H1 (cell line): ENCODE data around the gene IL23A. TPM values are rescaled to one million over a fixed set of nuclear protein-coding genes. Genes with fewer than 3 reads are reported as not detected.

Experiments
- CTCF ChIA-PET: fragments of 300-600 bp; sonication (Branson Sonifier 250); formaldehyde crosslinking; loops from one replicate; lab custom pipeline; 2021; ENCODE audit not compliant: partially characterized antibody; lab: Charles Lee
- POLR2A ChIA-PET: fragments of 300-600 bp; sonication (Branson Sonifier 250); formaldehyde crosslinking; loops from one replicate; lab custom pipeline; 2021; ENCODE audit warnings: inconsistent platforms; ENCODE audit not compliant: partially characterized antibody; lab: Charles Lee
- DNase-seq, 2 experiments: peaks; one replicate each; pipeline versions ENCODE4 v3.0.0 to v3.0.0-alpha.2; 2010 to 2022; ENCODE audit warnings: low spot score in 2 of 2, low read depth in 1 of 2, mixed read lengths in 1 of 2
- FAIRE-seq: peaks from 2 replicates; lab custom pipeline; 2011; peaks lifted over from hg19 to GRCh38; lab: Jason Lieb, UNC
- H2AFZ ChIP-seq: 2 replicates; pipeline ENCODE4 v1.8.1; 2012; ENCODE audit warnings: low read length, inconsistent platforms
- H2AK5ac ChIP-seq: 2 replicates; pipeline ENCODE4 v1.6.1; 2013; ENCODE audit warnings: low read depth, low read length
- H2BK120ac ChIP-seq: replicated peaks from 2 replicates; pipeline ENCODE3; 2013; ENCODE audit warnings: low read depth, low read length, inconsistent platforms
- H2BK12ac ChIP-seq: 2 replicates; pipeline ENCODE4 v1.6.1; 2013; ENCODE audit warnings: low read depth, low read length
- H2BK15ac ChIP-seq: 2 replicates; pipeline ENCODE4 v1.6.1; 2013; ENCODE audit warnings: low read length
- H2BK20ac ChIP-seq: 2 replicates; pipeline ENCODE4 v1.6.1; 2013; ENCODE audit warnings: low read length
- H2BK5ac ChIP-seq: 2 replicates; pipeline ENCODE4 v1.6.1; 2013; ENCODE audit warnings: low read depth, low read length
- H3K14ac ChIP-seq: 2 replicates; pipeline ENCODE4 v1.6.1; 2013; ENCODE audit warnings: inconsistent platforms; ENCODE audit not compliant: insufficient read length
- H3K18ac ChIP-seq: 2 replicates; pipeline ENCODE4 v1.6.1; 2013; ENCODE audit warnings: low read length; ENCODE audit errors: extremely low read depth
- H3K23ac ChIP-seq: 2 replicates; pipeline ENCODE4 v1.6.1; 2013; ENCODE audit warnings: inconsistent platforms; ENCODE audit not compliant: insufficient read length
- H3K23me2 ChIP-seq: 2 replicates; pipeline ENCODE4 v1.6.1; 2013; ENCODE audit warnings: low read depth, low read length
- H3K27ac ChIP-seq: 2 replicates; pipeline ENCODE4 v1.6.1; 2011; ENCODE audit warnings: low read depth, low read length, inconsistent platforms
- H3K27me3 ChIP-seq, 4 experiments: replicated peaks in 1 of 4; 1 replicate in 1 of 4; 2 replicates in 3 of 4; pipeline versions ENCODE4 v1.6.1 to v1.8.1; 2011 to 2013; ENCODE audit warnings: low read length in 3 of 4, mild to moderate bottlenecking in 3 of 4, inconsistent platforms in 2 of 4, mixed read lengths in 2 of 4, moderate library complexity in 1 of 4; ENCODE audit not compliant: control insufficient read depth in 3 of 4, insufficient read depth in 3 of 4; ENCODE audit errors: extremely low read depth in 1 of 4
- H3K36me3 ChIP-seq, 4 experiments: 2 replicates each; pipeline versions ENCODE4 v1.6.1 to v1.8.1; 2011 to 2013; ENCODE audit warnings: mild to moderate bottlenecking in 4 of 4, low read length in 3 of 4, moderate library complexity in 2 of 4, control low read depth in 1 of 4, inconsistent platforms in 1 of 4; ENCODE audit not compliant: insufficient read depth in 4 of 4, control insufficient read depth in 2 of 4
- H3K4ac ChIP-seq: replicated peaks from 2 replicates; pipeline ENCODE3; 2013; ENCODE audit warnings: low read length, low read depth, mixed read lengths, inconsistent platforms; ENCODE audit not compliant: insufficient read length
- H3K4me1 ChIP-seq, 4 experiments: replicated peaks in 1 of 4; 1 replicate in 1 of 4; 2 replicates in 3 of 4; pipeline versions ENCODE4 v1.6.1 to v1.8.1; 2011 to 2013; ENCODE audit warnings: low read length in 3 of 4, inconsistent platforms in 2 of 4, mixed read lengths in 1 of 4; ENCODE audit not compliant: insufficient read depth in 4 of 4, control insufficient read depth in 3 of 4
- H3K4me2 ChIP-seq, 2 experiments: 2 replicates each; pipeline versions ENCODE4 v1.6.1 to v1.8.1; 2011 to 2013; ENCODE audit warnings: low read depth in 2 of 2, low read length in 2 of 2, control low read depth in 1 of 2, inconsistent platforms in 1 of 2, mild to moderate bottlenecking in 1 of 2; ENCODE audit not compliant: insufficient read depth in 1 of 2
- H3K4me3 ChIP-seq, 4 experiments: fragments of 200-600, 300-600 bp in 1 of 4; sonication (generic), shearing (Covaris generic), sonication (Bioruptor Twin) in 1 of 4; 2 replicates each; pipeline versions ENCODE4 v1.5.1 to v1.8.1; 2011 to 2016; ENCODE audit warnings: low read length in 4 of 4, low read depth in 3 of 4, control low read depth in 2 of 4, inconsistent platforms in 2 of 4, mild to moderate bottlenecking in 2 of 4, mixed read lengths in 1 of 4, moderate library complexity in 1 of 4; ENCODE audit not compliant: insufficient read depth in 2 of 4; ENCODE audit errors: extremely low read depth in 1 of 4
- H3K56ac ChIP-seq: replicated peaks from 2 replicates; pipeline ENCODE3; 2013; ENCODE audit warnings: low read depth, mild to moderate bottlenecking, mixed read lengths, low read length, inconsistent platforms; ENCODE audit not compliant: insufficient read length
- H3K79me1 ChIP-seq: 2 replicates; pipeline ENCODE4 v1.6.1; 2013; ENCODE audit warnings: low read depth, low read length, control low read depth
- H3K79me2 ChIP-seq, 2 experiments: 2 replicates each; pipeline versions ENCODE4 v1.6.1 to v1.8.1; 2012 to 2013; ENCODE audit warnings: low read length in 2 of 2, mild to moderate bottlenecking in 2 of 2, inconsistent platforms in 1 of 2; ENCODE audit not compliant: insufficient read depth in 2 of 2, control insufficient read depth in 1 of 2
- H3K9ac ChIP-seq, 4 experiments: replicated peaks in 1 of 4; 1 replicate in 1 of 4; 2 replicates in 3 of 4; pipeline versions ENCODE4 v1.6.1 to v1.8.1; 2011 to 2013; ENCODE audit warnings: low read depth in 3 of 4, low read length in 3 of 4, control low read depth in 2 of 4, mild to moderate bottlenecking in 2 of 4, moderate library complexity in 2 of 4, inconsistent platforms in 1 of 4; ENCODE audit errors: extremely low read depth in 1 of 4
- H3K9me3 ChIP-seq, 2 experiments: 2 replicates each; pipeline versions ENCODE4 v1.6.1 to v1.8.1; 2012 to 2013; ENCODE audit warnings: mild to moderate bottlenecking in 2 of 2, moderate library complexity in 2 of 2, control low read depth in 1 of 2, inconsistent platforms in 1 of 2, low read depth in 1 of 2, low read length in 1 of 2, mixed read lengths in 1 of 2; ENCODE audit not compliant: insufficient read depth in 2 of 2
- H4K20me1 ChIP-seq, 2 experiments: replicated peaks in 1 of 2; 2 replicates each; pipeline versions ENCODE3 to v1.8.1; 2011 to 2013; ENCODE audit warnings: inconsistent platforms in 2 of 2, low read length in 2 of 2, mild to moderate bottlenecking in 1 of 2; ENCODE audit not compliant: insufficient read depth in 2 of 2, control insufficient read depth in 1 of 2
- H4K5ac ChIP-seq: 2 replicates; pipeline ENCODE4 v1.6.1; 2013; ENCODE audit warnings: low read length, low read depth, mixed read lengths, inconsistent platforms; ENCODE audit not compliant: insufficient read length
- H4K8ac ChIP-seq: 2 replicates; pipeline ENCODE4 v1.8.0; 2013; ENCODE audit warnings: mild to moderate bottlenecking, moderate library complexity, low read length, inconsistent platforms; ENCODE audit not compliant: insufficient read depth; ENCODE audit errors: extremely low read depth
- H4K91ac ChIP-seq: replicated peaks from 2 replicates; pipeline ENCODE3; 2013; ENCODE audit warnings: low read length, mixed read lengths, inconsistent platforms; ENCODE audit not compliant: insufficient read length
- ASH2L ChIP-seq: fragments of 200-600, 300-600 bp; sonication (generic); IDR thresholded peaks from one replicate; pipeline ENCODE4 v1.7.1; 2017; ENCODE audit warnings: low read length
- BCL11A ChIP-seq, 2 experiments: IDR thresholded peaks; one replicate each; pipeline ENCODE4 v1.6.1; 2011; ENCODE audit warnings: low read depth in 2 of 2, low read length in 2 of 2, mild to moderate bottlenecking in 2 of 2
- CTBP2 ChIP-seq: IDR thresholded peaks from 2 replicates; pipeline ENCODE4 v1.7.0; 2011; ENCODE audit warnings: borderline replicate concordance, mild to moderate bottlenecking, moderate library complexity, mixed read lengths, low read length; ENCODE audit not compliant: insufficient read depth, insufficient read length
- EZH2 ChIP-seq: fragments of 200-600 bp; sonication (generic); IDR thresholded peaks from 2 replicates; pipeline ENCODE4 v1.7.1; 2012; ENCODE audit warnings: low read depth, mild to moderate bottlenecking, moderate library complexity, low read length, inconsistent platforms; ENCODE audit not compliant: severe bottlenecking
- FOSL1 ChIP-seq: IDR thresholded peaks from 2 replicates; pipeline ENCODE4 v1.6.1; 2011; ENCODE audit warnings: mild to moderate bottlenecking, low read depth, low read length, moderate library complexity; ENCODE audit not compliant: insufficient read depth
- JUN ChIP-seq: IDR thresholded peaks from 2 replicates; pipeline ENCODE4 v1.6.1; 2011; ENCODE audit warnings: low read depth, mild to moderate bottlenecking, improper control_type of control experiment, low read length
- POLR2AphosphoS5 ChIP-seq: IDR thresholded peaks from 2 replicates; pipeline ENCODE4 v1.6.1; 2011; ENCODE audit warnings: low read depth, low read length
- SIX5 ChIP-seq: IDR thresholded peaks from 2 replicates; pipeline ENCODE4 v1.6.1; 2011; ENCODE audit warnings: mild to moderate bottlenecking, low read depth, low read length
- TCF12 ChIP-seq: IDR thresholded peaks from 2 replicates; pipeline ENCODE4 v1.6.1; 2011; ENCODE audit warnings: low read depth, mild to moderate bottlenecking, low read length
- ZNF274 ChIP-seq: IDR thresholded peaks from 2 replicates; pipeline ENCODE4 v1.7.0; 2012; ENCODE audit warnings: low read length, borderline replicate concordance; ENCODE audit errors: extremely low read depth
- WGBS, 2 experiments: shearing (Covaris generic) in 1 of 2; methylation state at CpG; one replicate each; pipeline versions ENCODE4 v1.1.6 to v1.1.7; 2013 to 2015; ENCODE audit warnings: low lambda C conversion rate in 2 of 2, mixed read lengths in 2 of 2, inconsistent platforms in 1 of 2, low coverage in 1 of 2, missing lambda C conversion rate in 1 of 2; ENCODE audit not compliant: insufficient replicate concordance in 2 of 2, insufficient coverage in 1 of 2, insufficient read length in 1 of 2; ENCODE audit errors: extremely low coverage in 1 of 2, missing lambda C conversion rate in 1 of 2; 5-methylcytosine and 5-hydroxymethylcytosine counted together
- polyA plus RNA-seq, 7 experiments: library from polyadenylated mRNA; depleted of rRNA in 3 of 7; stranded (reverse) in 5 of 7; unstranded in 2 of 7; fragments of >200 nt in 5 of 7; fragments of 200-250 nt in 2 of 7; gene quantifications; 1 replicate in 5 of 7; 2 replicates in 1 of 7; 4 replicates in 1 of 7; pipeline versions ENCODE4 v1.2.1 to v1.2.3, GENCODE V29; 2011 to 2013; ENCODE audit warnings: missing spikeins in 2 of 7, mixed read lengths in 2 of 7
- total RNA-seq: library from RNA; stranded (reverse); fragmentation: NEBNext Ultra II Directional; extraction: Animal tissue kit (Norgen Biotek cat#: 25700); gene quantifications from 2 replicates; pipeline ENCODE4 v1.2.1, GENCODE V29; 2021

The IL23A gene
- total and polyA plus RNA-seq, 2 of the 8 experiments (the other 6 are each of a cell fraction or from before 2014, with no cell fraction given): 2.3 to 3.6 TPM

- POLR2A ChIA-PET: interaction anchor here (1.1 to 5.1 kb wide), 3 partner anchors 15 to 114 kb away, joined by 3 to 55 read pairs (median 5); partner anchors contain the start of genes IL23A and PAN2
- H3K18ac ChIP-seq: no peak within 1 kb of the TSS
- no peak within 1 kb of the TSS for H2BK15ac ChIP-seq
- no peak within 1 kb of the TSS for H3K56ac ChIP-seq
- no peak within 1 kb of the TSS for H3K27ac ChIP-seq
- no peak within 1 kb of the TSS for H2AFZ ChIP-seq
- FAIRE-seq (no peak), DNase-seq (no peak)
- no peak within 1 kb of the TSS; a peak in 1 of 7 replicates for H3K9ac ChIP-seq
- no peaks in the 10 kb centered on the region for H3K36me3 ChIP-seq
- CTCF ChIA-PET: interaction anchor here (1.0 to 3.4 kb wide), 5 partner anchors 44 to 157 kb away, joined by 3 to 24 read pairs (median 5); no protein-coding TSS in a partner anchor
- peaks cover 0 to 5% (median 2%) of the 10 kb centered on the region in 4 experiments; a peak in 4 of 7 replicates for H3K4me1 ChIP-seq
- no peak within 1 kb of the TSS for H3K23ac ChIP-seq
- H2AK5ac ChIP-seq: peak within 1 kb of the TSS; percentile 4; the same call in 1 of the 2 replicates
- no peak within 1 kb of the TSS for H3K4me3 ChIP-seq
- H3K79me1 ChIP-seq: no peaks in the 10 kb centered on the region
- H3K14ac ChIP-seq: no peak within 1 kb of the TSS
- no peaks in the 10 kb centered on the region for H3K9me3 ChIP-seq
- H2BK12ac ChIP-seq: peak within 1 kb of the TSS; percentile 60
- WGBS, 2 experiments: 94% methylated on average over 10 of the region's 10 CpGs; no CpG with 5 or more reads in 1 of the 2 experiments
- TF ChIP-seq ASH2L (no peak), BCL11A (IDR thresholded peaks at IDR 0.05; ENCODE audit: low read depth in 2 of 2, low read length in 2 of 2) (no peak), ZNF274 (no peak), SIX5 (no peak), EZH2 (no peak), FOSL1 (no peak), TCF12 (no peak), CTBP2 (no peak), POLR2AphosphoS5 (no peak), JUN (no peak)
- H4K8ac ChIP-seq: peak within 1 kb of the TSS; percentile 80; the same call in 1 of the 2 replicates
- peak within 1 kb of the TSS in 1 of 2 experiments; percentile 51; a peak in 1 of 4 replicates for H3K4me2 ChIP-seq
- H2BK5ac ChIP-seq: no peak within 1 kb of the TSS
- H3K23me2 ChIP-seq: no peaks in the 10 kb centered on the region
- no peak within 1 kb of the TSS for H2BK120ac ChIP-seq
- H2BK20ac ChIP-seq: no peak within 1 kb of the TSS
- H4K91ac ChIP-seq: no peak within 1 kb of the TSS
- peaks cover 0 to 3% (median 0%) of the 10 kb centered on the region in 4 experiments; a peak in 1 of 7 replicates for H3K27me3 ChIP-seq
- H3K79me2 ChIP-seq: peaks cover 0 to 8% of the 10 kb centered on the region in 2 experiments; a peak in 1 of 4 replicates
- no peak within 1 kb of the TSS for H3K4ac ChIP-seq
- H4K20me1 ChIP-seq: no peaks in the 10 kb centered on the region
- no peak within 1 kb of the TSS for H4K5ac ChIP-seq
Observed at GRCh38 chr12:56362130-56363059, 23.7 kb downstream of the IL23A start, which contains the start of gene APOF. Gene APOF (minus strand): TSS chr12:56362857. CDS start chr12:56362745, 112 bp downstream.
